GM21528 (cell line): ENCODE measurements around the gene MYO15A.

Experiments
- ATAC-seq: cut with Tn5 transposase; IDR thresholded peaks from one replicate; pipeline ENCODE4 v1.9.1; 2021; ENCODE audit warnings: mild to moderate bottlenecking, moderate library complexity; ENCODE audit not compliant: unreplicated experiment, low FRiP score

Gene MYO15A

DNA sequence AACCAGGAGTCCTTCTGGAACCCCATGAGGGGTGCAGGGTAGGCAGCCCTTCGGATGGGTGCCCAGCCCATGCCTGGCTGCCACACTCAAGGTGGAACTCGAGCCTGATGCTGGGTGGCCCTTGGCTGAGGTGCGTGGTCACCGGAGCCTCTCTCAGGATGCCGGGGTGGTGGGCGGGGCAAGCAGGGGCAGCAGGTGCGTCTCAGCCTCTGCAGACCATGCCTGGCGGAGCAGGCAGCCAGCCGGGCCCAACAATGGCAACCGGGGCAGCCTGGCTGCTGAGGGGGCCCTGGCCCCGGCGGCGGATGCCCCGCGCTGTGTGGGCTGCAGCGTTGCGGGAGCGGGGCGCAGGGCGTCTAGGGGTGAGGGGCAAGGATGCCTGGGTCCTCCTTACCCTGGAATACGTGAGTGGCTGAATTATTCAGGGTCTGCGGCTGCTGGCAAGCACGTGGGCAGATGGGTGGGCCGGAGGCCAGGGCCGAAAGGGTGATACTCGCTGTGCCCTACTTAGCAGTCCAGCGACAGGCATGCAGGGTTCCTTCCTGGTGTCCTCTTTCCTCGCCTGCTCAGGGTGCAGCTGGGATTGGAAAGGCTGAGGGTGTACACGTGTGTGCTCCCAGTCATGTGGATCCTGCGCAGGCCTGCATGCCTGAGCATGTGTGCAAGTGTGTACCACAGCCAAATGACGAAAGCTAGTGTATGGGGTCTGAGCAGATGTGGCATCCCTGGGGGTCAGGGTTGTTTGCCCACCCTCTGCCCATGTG, 14.6 kb downstream of the MYO15A start:
- no peak for ATAC-seq

DNA sequence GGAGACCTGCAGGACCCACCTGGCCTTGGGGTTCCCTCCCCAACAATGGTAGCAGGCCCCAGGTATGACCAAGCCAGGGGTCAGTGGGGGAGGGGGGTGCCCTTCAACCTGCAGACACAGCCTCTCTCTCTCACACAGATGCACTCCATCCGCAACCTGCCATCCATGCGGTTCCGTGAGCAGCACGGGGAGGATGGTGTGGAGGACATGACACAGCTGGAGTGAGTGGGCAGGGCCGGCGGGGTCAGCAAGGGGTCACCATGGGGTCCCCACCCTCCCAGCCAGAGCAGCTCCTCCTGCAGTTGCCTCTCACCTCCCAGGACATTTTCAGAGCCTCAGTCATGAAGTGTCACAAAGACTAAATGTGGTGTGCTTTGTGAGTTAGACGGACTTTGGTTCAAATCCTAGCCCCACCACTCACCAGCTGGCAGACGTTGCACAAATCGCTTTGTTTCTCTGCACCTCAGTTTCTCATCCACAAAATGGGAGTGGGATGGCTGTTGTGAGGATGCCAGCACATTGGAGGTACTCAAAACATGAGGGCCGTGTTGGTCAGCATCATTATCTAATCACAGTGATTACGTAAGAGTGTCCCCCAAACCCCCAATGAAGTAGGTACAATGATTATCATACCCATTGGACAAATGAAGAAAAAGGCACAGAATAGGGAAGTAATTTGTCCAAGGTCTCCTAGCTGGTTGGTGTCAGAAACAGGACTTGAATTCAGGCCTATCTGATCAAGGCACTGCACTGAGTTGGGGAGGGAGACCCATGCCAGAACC, 16.0 kb downstream of the MYO15A start:
- ATAC-seq: no peak

DNA sequence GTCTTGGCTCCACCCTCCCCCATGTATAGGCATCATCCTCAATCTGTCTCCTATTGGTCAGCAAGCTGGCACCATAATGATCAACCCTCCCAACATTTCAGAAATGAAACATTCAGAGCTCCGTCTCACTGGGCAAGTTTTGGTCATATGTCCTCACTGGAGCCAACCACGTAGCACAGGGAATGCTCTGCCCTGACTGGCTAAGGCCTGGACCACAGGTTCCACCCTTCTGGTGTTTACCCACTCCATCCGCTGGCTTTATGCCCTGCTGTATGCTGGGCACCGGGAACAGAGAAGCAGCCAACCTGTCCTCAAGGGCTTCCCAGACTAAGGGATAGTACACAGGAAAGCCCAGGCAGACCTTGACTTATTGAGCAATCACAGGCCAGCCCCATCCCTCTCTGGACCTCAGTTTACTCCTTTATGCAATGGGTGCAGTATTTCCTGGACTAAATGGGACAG, 20.5 kb downstream of the MYO15A start:
- ATAC-seq: no peak

DNA sequence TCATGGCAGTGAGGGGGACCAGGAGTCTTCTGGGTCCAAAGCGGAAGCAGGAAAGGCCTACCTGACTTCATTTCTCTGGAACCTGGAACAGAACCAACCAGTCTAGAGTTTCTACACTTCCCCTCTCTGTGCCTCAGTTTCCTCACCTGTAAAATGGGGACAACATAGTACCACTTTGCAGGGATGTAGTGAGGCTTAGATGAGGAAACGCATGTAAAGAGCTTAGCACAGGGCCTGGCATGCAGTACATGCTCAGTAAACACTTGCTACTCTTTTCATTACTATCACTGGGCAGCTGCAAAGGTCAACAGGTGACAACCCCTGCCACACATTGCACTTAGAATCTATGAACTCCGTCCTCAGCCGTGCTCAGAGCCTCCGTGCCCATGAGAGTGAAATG, 24.2 kb downstream of the MYO15A start:
- ATAC-seq: no peak

DNA sequence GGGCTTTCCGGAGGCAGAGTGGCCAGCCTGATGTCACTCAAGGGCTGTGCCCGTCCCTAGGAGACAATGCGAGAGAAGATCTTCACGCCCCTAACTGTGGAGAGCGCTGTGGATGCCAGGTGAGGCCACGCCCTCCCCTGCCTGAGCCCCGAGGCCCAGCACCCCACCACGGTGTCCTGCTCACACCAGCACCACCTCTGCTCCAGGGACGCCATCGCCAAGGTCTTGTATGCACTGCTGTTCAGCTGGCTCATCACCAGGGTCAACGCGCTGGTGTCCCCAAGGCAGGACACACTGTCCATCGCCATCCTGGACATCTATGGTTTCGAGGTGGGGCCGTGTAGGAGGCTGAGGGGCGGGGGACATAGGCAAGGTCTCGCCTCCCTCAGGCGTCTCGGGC, 27.8 kb downstream of the MYO15A start:
- ATAC-seq: no peak

DNA sequence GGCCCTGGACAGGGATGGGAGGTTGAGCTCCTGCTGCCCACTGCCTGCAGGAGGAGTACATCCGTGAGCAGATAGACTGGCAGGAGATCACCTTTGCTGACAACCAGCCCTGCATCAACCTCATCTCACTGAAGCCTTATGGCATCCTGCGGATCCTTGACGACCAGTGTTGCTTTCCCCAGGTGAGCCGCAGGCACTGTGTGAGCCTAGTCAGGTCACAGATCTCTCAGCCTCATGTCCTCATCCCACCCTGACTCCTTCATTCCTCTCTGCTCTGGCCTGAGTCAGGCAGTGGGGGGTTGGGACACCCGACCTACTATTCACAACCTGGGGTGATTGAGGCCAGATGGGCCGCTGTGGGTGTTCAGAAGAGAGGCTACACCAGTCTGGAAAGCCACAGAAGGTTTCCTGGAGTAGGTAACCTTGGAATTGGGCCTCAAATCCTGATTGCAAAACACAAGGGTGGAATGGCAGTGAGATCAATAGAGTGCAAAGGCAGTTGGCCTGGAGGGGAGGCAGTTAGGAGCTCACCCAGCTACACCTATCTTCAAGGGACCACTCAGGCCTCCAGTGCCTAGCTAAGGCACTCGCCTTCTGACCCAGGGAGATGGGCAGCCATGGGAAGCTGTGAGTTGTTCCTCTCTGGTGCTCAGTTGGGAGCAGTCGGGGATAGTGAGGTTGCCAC, 29.7 kb downstream of the MYO15A start:
- ATAC-seq: no peak

DNA sequence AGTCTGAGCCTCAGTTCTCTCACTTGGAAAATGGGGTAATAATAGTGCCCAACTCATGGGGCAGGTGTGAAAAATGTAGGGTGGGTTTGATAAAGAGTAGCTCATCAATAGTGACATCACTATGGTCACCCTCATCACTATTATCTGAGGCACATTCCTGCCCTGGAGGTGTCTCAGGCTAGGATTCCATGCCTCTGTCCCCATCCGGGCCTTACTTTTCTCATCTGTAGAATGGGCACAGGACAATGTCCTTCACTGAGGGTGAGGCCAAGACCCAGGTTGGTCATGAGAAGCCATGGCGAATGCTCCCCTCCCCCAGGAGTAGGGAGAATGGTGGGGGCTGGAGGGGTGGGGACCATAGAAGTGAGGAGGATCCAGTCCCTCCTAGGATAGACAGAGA, 30.5 kb downstream of the MYO15A start:
- ATAC-seq: no peak

- ATAC-seq: no peak
These were observed 30.9 kb downstream of the MYO15A start for GRCh38 chr17:18139498-18139897.

GRCh38 chr17:18139949-18140348, 31.4 kb downstream of the MYO15A start:
- ATAC-seq: no peak

GRCh38 chr17:18140648-18141047, 32.1 kb downstream of the MYO15A start:
- ATAC-seq: no peak

GRCh38 chr17:18141210-18141803, 32.8 kb downstream of the MYO15A start:
- ATAC-seq: no peak

GRCh38 chr17:18142417-18142816, 33.9 kb downstream of the MYO15A start:
- ATAC-seq: no peak

DNA sequence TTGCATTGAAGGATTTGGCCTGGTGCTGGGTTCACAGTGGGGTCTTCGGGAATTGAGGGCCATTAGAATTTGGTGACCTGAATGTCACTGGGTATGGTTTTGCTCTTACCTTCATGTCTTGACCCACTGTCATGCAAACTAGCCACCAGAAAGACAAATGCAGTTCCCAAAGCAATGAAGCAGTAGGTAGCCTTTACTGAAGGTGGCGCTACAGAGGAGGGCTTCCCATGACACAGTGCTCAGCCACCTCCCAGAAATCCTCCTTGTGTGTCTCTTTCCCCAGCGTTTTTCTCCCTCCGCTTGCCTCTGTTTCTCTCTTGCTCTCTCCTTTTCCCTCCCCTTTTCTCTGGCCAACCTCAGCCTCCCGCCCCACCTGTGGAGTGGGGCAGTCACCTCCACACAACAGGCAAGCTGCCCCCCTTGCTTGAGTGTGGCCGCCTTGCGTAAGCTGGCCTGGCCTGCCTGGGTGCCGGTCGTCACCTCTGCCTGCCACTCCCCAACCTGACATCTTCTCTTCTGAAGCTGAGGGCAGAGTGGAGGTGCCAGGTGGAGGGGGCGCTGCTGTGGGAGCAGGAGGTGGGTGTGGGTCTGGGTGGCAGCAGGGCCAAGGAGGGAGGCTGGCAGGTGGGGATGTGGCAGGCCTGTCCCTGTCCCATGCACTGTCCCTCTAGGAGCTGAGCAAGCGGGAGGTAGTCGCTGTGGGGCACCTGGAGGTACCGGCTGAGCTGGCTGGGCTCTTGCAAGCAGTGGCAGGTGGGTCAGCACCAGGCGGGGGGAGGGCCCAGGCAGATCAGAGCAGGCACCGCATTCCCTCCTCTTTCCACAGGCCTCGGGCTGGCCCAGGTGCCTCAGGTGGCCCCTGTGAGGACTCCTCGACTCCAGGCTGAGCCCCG, 34.7 kb downstream of the MYO15A start:
- no peak for ATAC-seq

DNA sequence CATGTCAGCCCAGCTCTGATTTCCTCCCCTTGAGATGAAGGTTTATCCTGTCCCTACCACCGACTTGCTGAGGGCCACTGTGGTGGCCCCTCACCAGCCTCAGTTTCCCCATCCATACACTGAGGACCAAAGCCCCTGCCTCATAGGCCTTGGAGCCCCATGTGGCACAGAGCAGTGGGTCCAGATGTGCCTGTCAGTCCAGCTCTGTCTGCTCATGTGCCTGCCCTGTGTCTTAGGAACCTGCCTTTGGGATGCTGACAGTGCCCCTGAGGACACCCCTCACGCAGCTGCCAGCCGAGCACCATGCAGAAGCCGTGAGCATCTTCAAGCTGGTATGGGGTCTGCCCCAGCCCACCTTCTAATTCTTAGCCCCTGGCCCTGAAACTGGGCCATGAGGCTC, 35.7 kb downstream of the MYO15A start:
- no peak for ATAC-seq

DNA sequence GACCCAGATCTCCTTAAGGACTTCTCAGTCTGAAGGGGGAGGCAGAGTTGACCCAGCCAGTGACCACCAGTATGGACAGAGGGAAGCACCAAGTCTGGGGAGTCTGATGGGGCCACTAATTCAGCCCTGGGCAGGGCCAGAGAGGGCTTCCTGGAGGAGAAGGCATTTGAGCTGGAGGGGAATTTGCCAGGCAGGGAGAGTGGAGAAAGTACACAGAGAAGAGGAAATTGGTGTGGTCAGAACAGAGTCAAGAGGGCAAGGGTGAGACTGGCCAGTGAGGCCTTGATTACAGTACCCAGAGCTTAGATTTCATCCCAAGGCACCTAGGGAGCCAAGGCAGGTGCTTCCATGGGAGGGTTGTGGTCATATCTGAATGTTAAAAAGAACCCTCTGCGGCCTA, 36.3 kb downstream of the MYO15A start:
- no peak for ATAC-seq

DNA sequence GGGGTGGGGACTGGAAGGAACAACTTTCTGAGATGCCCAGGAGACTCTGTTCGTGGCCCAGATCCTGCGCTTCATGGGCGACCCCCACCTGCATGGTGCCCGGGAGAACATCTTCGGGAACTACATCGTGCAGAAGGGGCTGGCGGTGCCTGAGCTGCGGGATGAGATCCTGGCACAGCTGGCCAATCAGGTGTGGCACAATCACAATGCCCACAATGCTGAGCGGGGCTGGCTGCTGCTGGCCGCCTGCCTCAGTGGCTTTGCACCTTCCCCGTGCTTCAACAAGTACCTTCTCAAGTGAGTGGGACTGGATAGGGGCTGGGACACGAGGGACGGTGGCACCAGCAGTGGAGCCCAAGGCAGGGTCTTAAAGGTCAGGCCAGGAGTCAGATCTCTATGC, 37.3 kb downstream of the MYO15A start:
- no peak for ATAC-seq

GRCh38 chr17:18146259-18146658, 37.7 kb downstream of the MYO15A start:
- no peak for ATAC-seq

- no peak for ATAC-seq
These were observed 38.4 kb downstream of the MYO15A start for GRCh38 chr17:18146980-18147379.

GRCh38 chr17:18148586-18148985, 40.0 kb downstream of the MYO15A start:
- ATAC-seq: no peak

- no peak for ATAC-seq
These were observed 42.7 kb downstream of the MYO15A start for GRCh38 chr17:18151290-18151689.
